Mononuclear cell (primary cell): ENCODE data around the gene SLC25A42. TPM values are rescaled to one million over a fixed set of nuclear protein-coding genes. Genes with fewer than 3 reads are reported as not detected.

Experiments used
- H3K27me3 ChIP-seq: 2 replicates; pipeline ENCODE4 v1.6.0; 2011; ENCODE audit warnings: low read length, control low read depth; ENCODE audit not compliant: insufficient read depth
- H3K4me1 ChIP-seq: 2 replicates; pipeline ENCODE4 v1.5.1; 2011; ENCODE audit warnings: mild to moderate bottlenecking, low read length, control low read depth; ENCODE audit not compliant: insufficient read depth
- H3K4me3 ChIP-seq: 2 replicates; pipeline ENCODE4 v1.5.1; 2011; ENCODE audit warnings: mild to moderate bottlenecking, low read length, moderate library complexity
- H3K9me3 ChIP-seq: 2 replicates; pipeline ENCODE4 v1.5.1; 2011; ENCODE audit warnings: low read depth, mild to moderate bottlenecking, control low read depth, low read length
- total RNA-seq: library from RNA; depleted of rRNA; stranded (reverse); fragments of >200 nt; gene quantifications from one replicate; pipeline ENCODE4 v1.2.3, GENCODE V29; 2012

SLC25A42 gene
- total RNA-seq, 1 donor = 6.4 TPM

GRCh38 chr19:19040417-19040816 lies 23.4 kb upstream of the SLC25A42 start:
- Histone ChIP-seq H3K4me1 (peaks cover 20% of the 10 kb centered on the region), H3K9me3 (no peaks in the 10 kb centered on the region), H3K27me3 (no peaks in the 10 kb centered on the region), H3K4me3 (no peak overlapping the region)

GRCh38 chr19:19042732-19043280 lies 21.0 kb upstream of the SLC25A42 start:
- Histone ChIP-seq H3K4me3 (no peak overlapping the region), H3K9me3 (no peaks in the 10 kb centered on the region), H3K27me3 (no peaks in the 10 kb centered on the region)

DNA sequence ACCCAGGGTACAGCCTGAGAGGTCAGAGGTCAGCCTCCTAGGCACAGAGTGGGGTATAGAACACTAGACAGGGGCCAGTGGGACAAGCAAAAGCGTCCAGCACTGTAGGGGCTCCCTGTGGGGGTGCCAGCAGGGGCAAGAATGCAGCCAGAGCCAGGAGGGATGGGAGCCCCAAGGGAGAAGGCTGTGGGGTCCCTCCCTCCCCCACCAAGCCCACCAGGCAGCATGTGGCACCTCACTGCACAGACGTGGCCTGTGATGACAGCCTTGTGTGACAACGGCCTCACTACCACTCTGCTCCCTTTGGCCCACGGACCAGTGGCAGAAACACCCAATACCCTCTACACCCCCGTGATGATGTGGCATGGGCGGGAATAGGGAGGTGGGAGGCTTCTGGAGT lies 20.3 kb upstream of the SLC25A42 start:
- no peak overlapping the region for H3K4me3 ChIP-seq
- no peaks in the 10 kb centered on the region for H3K9me3 ChIP-seq
- H3K4me1 ChIP-seq = peaks cover 19% of the 10 kb centered on the region
- no peaks in the 10 kb centered on the region for H3K27me3 ChIP-seq

More at GRCh38 chr19:19042732-19043280, 21.0 kb upstream of the SLC25A42 start:
- peaks cover 19% of the 10 kb centered on the region for H3K4me1 ChIP-seq

DNA sequence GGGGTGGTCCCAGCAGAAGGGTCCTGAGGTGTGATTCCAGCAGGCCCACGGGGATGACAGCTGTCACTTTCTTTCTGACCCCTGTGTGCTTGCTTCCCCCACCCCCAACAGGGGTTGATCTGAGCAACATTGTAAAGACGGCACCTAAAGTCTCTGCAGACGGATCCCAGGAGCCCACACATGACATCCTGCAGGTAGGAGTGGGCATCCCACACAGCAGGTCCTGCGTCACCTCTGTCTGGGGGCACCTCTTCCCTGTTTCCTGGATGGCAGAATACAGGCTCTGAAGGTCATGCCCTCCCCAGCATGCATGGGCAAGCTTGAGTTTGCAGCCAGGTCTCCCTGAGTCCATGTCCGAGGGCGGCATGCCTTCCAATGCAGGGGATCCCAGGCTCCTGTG lies 19.9 kb upstream of the SLC25A42 start:
- no peak overlapping the region for H3K4me3 ChIP-seq
- H3K4me1 ChIP-seq = peaks cover 19% of the 10 kb centered on the region
- H3K27me3 ChIP-seq = no peaks in the 10 kb centered on the region
- no peaks in the 10 kb centered on the region for H3K9me3 ChIP-seq

DNA sequence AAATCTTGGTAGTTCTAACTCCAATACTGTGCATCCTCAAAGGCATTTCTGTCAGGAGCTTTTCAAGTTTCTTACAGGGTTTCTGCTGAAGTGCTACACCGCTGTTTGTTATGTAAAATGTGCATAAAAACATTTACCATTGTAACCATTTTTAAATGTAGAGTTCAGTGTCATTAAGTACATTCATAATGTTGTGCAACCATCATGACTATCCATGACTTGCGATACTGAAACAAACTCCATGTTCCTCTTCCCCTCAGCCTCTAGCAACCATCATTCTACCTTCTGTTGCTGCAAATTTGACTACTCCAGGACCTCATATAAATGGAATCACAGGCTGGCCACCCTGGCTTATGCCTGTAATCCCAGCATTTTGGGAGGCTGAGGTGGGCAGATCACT lies 14.4 kb upstream of the SLC25A42 start:
- Histone ChIP-seq H3K9me3 (no peaks in the 10 kb centered on the region), H3K4me3 (no peak overlapping the region), H3K27me3 (no peaks in the 10 kb centered on the region), H3K4me1 (no peaks in the 10 kb centered on the region)

GRCh38 chr19:19050104-19050503 lies 13.7 kb upstream of the SLC25A42 start:
- H3K9me3 ChIP-seq = no peaks in the 10 kb centered on the region
- H3K4me1 ChIP-seq = no peaks in the 10 kb centered on the region
- H3K27me3 ChIP-seq = no peaks in the 10 kb centered on the region
- H3K4me3 ChIP-seq = no peak overlapping the region

DNA sequence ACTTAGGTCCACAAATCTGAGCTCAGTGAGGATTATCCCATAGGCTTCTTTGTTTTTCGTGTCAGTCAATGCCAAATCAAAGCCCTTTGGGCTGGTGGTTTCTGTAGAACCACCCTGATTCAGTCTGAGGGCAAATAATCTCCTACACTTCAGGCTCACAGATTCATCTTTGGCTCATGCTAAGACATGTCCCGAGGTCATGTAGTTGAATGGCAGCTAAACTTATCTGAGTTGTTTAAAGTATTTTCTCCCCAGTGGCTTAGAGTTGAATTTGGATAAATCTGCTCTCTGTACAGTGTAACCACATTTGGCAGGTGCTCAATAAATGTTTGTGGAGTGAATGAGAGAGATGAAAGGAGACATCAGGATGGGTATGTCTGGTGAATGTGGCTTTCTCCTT lies 13.1 kb upstream of the SLC25A42 start:
- no peak overlapping the region for H3K4me3 ChIP-seq
- H3K4me1 ChIP-seq = no peaks in the 10 kb centered on the region
- H3K9me3 ChIP-seq = no peaks in the 10 kb centered on the region
- H3K27me3 ChIP-seq = no peaks in the 10 kb centered on the region

GRCh38 chr19:19051478-19052213 lies 12.1 kb upstream of the SLC25A42 start:
- H3K4me1 ChIP-seq = no peaks in the 10 kb centered on the region
- no peaks in the 10 kb centered on the region for H3K9me3 ChIP-seq
- no peak overlapping the region for H3K4me3 ChIP-seq
- H3K27me3 ChIP-seq = no peaks in the 10 kb centered on the region

GRCh38 chr19:19052921-19053320 lies 10.9 kb upstream of the SLC25A42 start:
- Histone ChIP-seq H3K27me3 (no peaks in the 10 kb centered on the region), H3K9me3 (no peaks in the 10 kb centered on the region), H3K4me1 (no peaks in the 10 kb centered on the region), H3K4me3 (no peak overlapping the region)

DNA sequence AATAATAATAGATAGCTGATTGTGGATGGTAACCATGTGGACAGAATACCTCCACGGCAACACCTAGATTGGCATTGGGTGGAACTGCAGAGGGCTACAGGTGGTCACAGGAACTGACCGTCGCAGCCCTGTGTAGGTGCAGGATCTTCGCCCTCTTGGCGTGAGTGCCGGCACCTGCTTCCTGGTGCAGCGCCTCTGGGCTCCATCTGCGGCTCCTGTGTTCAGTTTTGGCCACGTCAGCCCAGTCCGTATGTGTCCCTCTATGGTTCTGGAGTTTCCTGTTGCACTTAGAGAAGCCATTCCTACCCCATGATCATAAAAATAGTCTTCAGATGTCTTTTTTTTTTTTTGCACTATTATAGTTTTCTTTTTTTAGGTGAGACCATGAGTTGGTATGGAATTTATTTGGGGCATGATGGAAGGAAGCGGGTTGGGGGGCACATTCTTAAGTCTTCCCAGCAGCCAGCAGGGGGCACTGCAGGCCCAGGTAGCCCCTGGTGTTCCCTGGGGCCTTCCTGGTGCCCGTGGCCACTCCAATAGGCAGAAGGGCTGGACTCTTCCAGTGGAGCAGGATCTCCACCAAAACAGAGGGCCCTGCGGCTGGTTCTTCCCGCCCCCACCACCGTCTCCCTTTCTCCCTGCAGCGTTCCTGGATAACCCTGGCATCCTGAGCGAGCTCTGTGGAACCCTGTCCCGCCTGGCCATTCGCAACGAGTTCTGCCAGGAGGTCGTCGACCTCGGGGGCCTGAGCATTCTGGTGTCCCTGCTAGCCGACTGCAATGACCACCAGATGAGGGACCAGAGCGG lies 10.1 kb upstream of the SLC25A42 start:
- Histone ChIP-seq H3K9me3 (no peaks in the 10 kb centered on the region), H3K4me1 (no peaks in the 10 kb centered on the region), H3K4me3 (no peak overlapping the region)

DNA sequence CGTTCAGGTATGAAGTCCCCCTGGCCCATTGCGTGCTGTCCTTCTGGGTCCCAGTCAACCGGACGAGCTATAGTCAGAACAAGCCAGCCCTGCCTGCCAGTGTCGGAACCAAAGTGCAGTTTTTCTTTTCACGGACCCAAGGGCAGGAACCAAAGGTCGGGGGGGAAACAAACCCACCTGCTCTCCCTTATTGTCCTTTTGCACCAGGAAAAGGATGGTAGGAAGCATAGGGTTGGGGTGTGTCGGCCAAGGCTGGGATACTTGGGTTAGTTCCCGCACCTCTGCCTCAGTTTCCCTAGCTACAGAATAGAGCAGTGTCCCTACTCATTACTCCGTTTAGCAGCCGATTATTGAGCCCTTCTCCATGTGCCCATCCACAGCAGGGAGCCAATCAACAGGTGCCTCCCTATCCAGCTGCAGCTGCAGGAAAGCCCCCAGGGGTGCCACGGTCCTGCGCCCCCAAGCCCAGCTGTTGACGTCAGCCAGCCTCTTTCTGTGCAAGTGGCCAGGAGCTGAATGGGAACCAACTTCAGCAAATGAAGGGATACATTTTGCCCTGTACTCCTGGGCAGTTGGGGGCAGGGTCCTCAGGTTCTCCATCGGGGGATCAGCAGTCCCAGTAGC lies 9.4 kb upstream of the SLC25A42 start:
- H3K4me1 ChIP-seq = no peaks in the 10 kb centered on the region
- H3K9me3 ChIP-seq = no peaks in the 10 kb centered on the region
- no peak overlapping the region for H3K4me3 ChIP-seq
- H3K27me3 ChIP-seq = no peaks in the 10 kb centered on the region

More for the DNA sequence above, 10.1 kb upstream of the SLC25A42 start:
- H3K27me3 ChIP-seq = no peaks in the 10 kb centered on the region

GRCh38 chr19:19054939-19055440 lies 8.8 kb upstream of the SLC25A42 start:
- H3K9me3 ChIP-seq = no peaks in the 10 kb centered on the region
- H3K4me3 ChIP-seq = no peak overlapping the region
- no peaks in the 10 kb centered on the region for H3K4me1 ChIP-seq
- no peaks in the 10 kb centered on the region for H3K27me3 ChIP-seq

DNA sequence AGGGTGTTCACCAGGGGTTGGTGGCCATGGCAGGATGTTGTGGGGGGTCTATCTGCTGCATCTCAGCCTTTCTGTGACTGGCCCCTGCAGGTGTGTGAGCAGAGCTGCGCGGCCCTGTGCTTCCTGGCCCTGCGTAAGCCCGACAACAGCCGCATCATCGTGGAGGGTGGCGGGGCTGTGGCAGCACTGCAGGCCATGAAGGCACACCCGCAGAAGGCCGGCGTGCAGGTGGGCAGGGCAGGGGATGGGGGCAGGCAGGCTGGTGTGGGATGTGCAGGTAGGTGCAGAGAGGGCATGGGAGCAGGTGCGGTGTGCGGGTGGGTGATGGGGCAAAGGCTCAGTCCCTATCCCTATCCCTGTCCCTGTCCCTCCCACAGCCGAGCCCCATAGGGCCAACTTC lies 8.1 kb upstream of the SLC25A42 start:
- Histone ChIP-seq H3K27me3 (no peaks in the 10 kb centered on the region), H3K4me1 (no peaks in the 10 kb centered on the region), H3K9me3 (no peaks in the 10 kb centered on the region), H3K4me3 (no peak overlapping the region)

- Histone ChIP-seq H3K27me3 (no peaks in the 10 kb centered on the region), H3K9me3 (no peaks in the 10 kb centered on the region), H3K4me3 (no peak overlapping the region), H3K4me1 (no peaks in the 10 kb centered on the region)
These were observed 7.0 kb upstream of the SLC25A42 start for GRCh38 chr19:19056636-19057275.
